SK-N-SH treated with all-trans-retinoic acid at 6 μM for 48 hours (cell line): Measurements from ENCODE around the gene RASAL2.

ENCODE experiments used
- ATAC-seq: fragments of 200-7000 bp; cut with Tn5 transposase; 3 replicates; pipeline ENCODE4 v1.9.1; 2020; ENCODE audit warnings: mild to moderate bottlenecking, moderate library complexity
- ARNTL ChIP-seq: fragments of 450-650 bp; formaldehyde crosslinking; IDR thresholded peaks from 2 replicates; pipeline ENCODE4 v1.5.0; 2020; ENCODE audit warnings: low read depth, mild to moderate bottlenecking, moderate library complexity, borderline replicate concordance
- BACH2 ChIP-seq: fragments of 250-450 bp; sonication (Bioruptor Pico); IDR thresholded peaks from 2 replicates; pipeline ENCODE4 v1.9.0; 2021; ENCODE audit warnings: mild to moderate bottlenecking, borderline replicate concordance
- CSDC2 ChIP-seq: fragments of 250-450 bp; sonication (Bioruptor Pico); IDR thresholded peaks from 2 replicates; pipeline ENCODE4 v1.5.0; 2020; ENCODE audit warnings: mild to moderate bottlenecking, moderate library complexity
- GLIS3 ChIP-seq: fragments of 250-450 bp; sonication (Bioruptor Pico); IDR thresholded peaks from 2 replicates; pipeline ENCODE4 v1.5.0; 2020; ENCODE audit warnings: mild to moderate bottlenecking, moderate library complexity
- ISL1 ChIP-seq: fragments of 250-450 bp; sonication (Bioruptor Pico); IDR thresholded peaks from 2 replicates; pipeline ENCODE4 v2.1.2; 2022; ENCODE audit warnings: mild to moderate bottlenecking, moderate library complexity
- OSR1 ChIP-seq: fragments of 250-450 bp; sonication (Bioruptor Pico); IDR thresholded peaks from 2 replicates; pipeline ENCODE4 v1.8.0; 2022; ENCODE audit warnings: moderate library complexity, mild to moderate bottlenecking, inconsistent platforms
- PPARA ChIP-seq: fragments of 250-450 bp; sonication (Bioruptor Pico); IDR thresholded peaks from 2 replicates; pipeline ENCODE4 v1.5.0; 2020; ENCODE audit warnings: mild to moderate bottlenecking, borderline replicate concordance
- RARB ChIP-seq: fragments of 250-450 bp; sonication (Bioruptor Pico); IDR thresholded peaks from 2 replicates; pipeline ENCODE4 v1.8.0; 2021; ENCODE audit warnings: mild to moderate bottlenecking, moderate library complexity
- SNAI2 ChIP-seq: fragments of 250-450 bp; sonication (Bioruptor Pico); IDR thresholded peaks from 2 replicates; pipeline ENCODE4 v1.5.0; 2020; ENCODE audit warnings: mild to moderate bottlenecking, moderate library complexity
- TCF4 ChIP-seq: fragments of 250-450 bp; sonication (Bioruptor Pico); IDR thresholded peaks from 2 replicates; pipeline ENCODE4 v1.8.0; 2021; ENCODE audit warnings: mild to moderate bottlenecking, moderate library complexity, borderline replicate concordance
- TOX ChIP-seq: fragments of 250-450 bp; sonication (Bioruptor Pico); IDR thresholded peaks from 2 replicates; pipeline ENCODE4 v1.8.0; 2021; ENCODE audit warnings: mild to moderate bottlenecking, moderate library complexity, borderline replicate concordance
- ZC3H10 ChIP-seq: fragments of 250-450 bp; sonication (Bioruptor Pico); IDR thresholded peaks from 2 replicates; pipeline ENCODE4 v1.5.1; 2021; ENCODE audit warnings: mild to moderate bottlenecking, moderate library complexity
- ZFP3 ChIP-seq: fragments of 250-450 bp; sonication (Bioruptor Pico); IDR thresholded peaks from 2 replicates; pipeline ENCODE4 v1.5.0; 2020; ENCODE audit warnings: mild to moderate bottlenecking, moderate library complexity
- ZFP30 ChIP-seq: fragments of 450-650 bp; formaldehyde crosslinking; IDR thresholded peaks from 2 replicates; pipeline ENCODE4 v1.5.0; 2022; ENCODE audit warnings: mild to moderate bottlenecking, moderate library complexity
- ZNF565 ChIP-seq: fragments of 450-650 bp; formaldehyde crosslinking; conservative IDR thresholded peaks from 2 replicates; pipeline ENCODE4 v1.5.0; 2020; ENCODE audit warnings: low read depth, mild to moderate bottlenecking, moderate library complexity
- ZNF70 ChIP-seq: fragments of 450-650 bp; formaldehyde crosslinking; IDR thresholded peaks from 2 replicates; pipeline ENCODE4 v1.5.0; 2020; ENCODE audit warnings: mild to moderate bottlenecking, moderate library complexity
- TF ChIP-seq, protein P1 (sequence below): fragments of 250-450 bp; sonication (Bioruptor Pico); IDR thresholded peaks from 2 replicates; pipeline ENCODE4 v1.8.0; 2020; ENCODE audit warnings: mild to moderate bottlenecking, moderate library complexity, borderline replicate concordance
- TF ChIP-seq, protein P2 (sequence below): fragments of 250-450 bp; sonication (Bioruptor Pico); IDR thresholded peaks from 2 replicates; pipeline ENCODE4 v1.5.1; 2021; ENCODE audit warnings: mild to moderate bottlenecking, moderate library complexity
- TF ChIP-seq, protein P3 (sequence below): fragments of 250-450 bp; sonication (Bioruptor Pico); IDR thresholded peaks from 2 replicates; pipeline ENCODE4 v1.8.0; 2021; ENCODE audit warnings: low read depth, mild to moderate bottlenecking, moderate library complexity, borderline replicate concordance
- TF ChIP-seq, protein P4 (sequence below): fragments of 250-450 bp; sonication (Bioruptor Pico); IDR thresholded peaks from 2 replicates; pipeline ENCODE4 v1.5.1; 2020; ENCODE audit warnings: low read depth, mild to moderate bottlenecking, moderate library complexity

The RASAL2 gene

DNA sequence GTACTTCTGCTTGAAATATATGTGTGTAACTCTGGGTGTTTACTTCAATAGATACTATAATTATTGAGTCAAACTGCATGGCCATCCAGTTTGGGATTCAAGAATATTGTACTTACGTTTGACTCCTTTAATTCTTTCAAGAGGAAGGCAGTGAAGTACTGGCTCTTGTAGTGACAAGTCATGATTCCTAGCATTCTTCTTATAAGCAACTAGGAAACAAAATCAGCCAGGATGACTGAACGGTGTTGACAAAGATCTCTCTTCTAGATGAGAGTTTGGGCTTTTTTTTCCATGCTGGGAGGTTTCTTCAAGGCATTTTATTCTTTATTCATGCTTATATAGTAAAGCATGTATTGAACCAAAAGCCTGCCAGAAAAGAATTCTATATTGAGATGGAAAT, 344.5 kb downstream of the RASAL2 start:
- TF ChIP-seq ZFP3 (CRISPR knock-in tag) (no peak), ARNTL (CRISPR knock-in tag) (no peak), PPARA (CRISPR knock-in tag) (no peak), ZFP30 (CRISPR knock-in tag) (no peak), ZNF565 (CRISPR knock-in tag) (no peak), ZNF70 (CRISPR knock-in tag) (no peak), TCF4 (CRISPR knock-in tag) (no peak), ISL1 (CRISPR knock-in tag) (no peak)
- TF ChIP-seq, protein P1, sequence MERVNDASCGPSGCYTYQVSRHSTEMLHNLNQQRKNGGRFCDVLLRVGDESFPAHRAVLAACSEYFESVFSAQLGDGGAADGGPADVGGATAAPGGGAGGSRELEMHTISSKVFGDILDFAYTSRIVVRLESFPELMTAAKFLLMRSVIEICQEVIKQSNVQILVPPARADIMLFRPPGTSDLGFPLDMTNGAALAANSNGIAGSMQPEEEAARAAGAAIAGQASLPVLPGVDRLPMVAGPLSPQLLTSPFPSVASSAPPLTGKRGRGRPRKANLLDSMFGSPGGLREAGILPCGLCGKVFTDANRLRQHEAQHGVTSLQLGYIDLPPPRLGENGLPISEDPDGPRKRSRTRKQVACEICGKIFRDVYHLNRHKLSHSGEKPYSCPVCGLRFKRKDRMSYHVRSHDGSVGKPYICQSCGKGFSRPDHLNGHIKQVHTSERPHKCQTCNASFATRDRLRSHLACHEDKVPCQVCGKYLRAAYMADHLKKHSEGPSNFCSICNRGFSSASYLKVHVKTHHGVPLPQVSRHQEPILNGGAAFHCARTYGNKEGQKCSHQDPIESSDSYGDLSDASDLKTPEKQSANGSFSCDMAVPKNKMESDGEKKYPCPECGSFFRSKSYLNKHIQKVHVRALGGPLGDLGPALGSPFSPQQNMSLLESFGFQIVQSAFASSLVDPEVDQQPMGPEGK (CRISPR knock-in tag): no peak
- no peak for ATAC-seq

DNA sequence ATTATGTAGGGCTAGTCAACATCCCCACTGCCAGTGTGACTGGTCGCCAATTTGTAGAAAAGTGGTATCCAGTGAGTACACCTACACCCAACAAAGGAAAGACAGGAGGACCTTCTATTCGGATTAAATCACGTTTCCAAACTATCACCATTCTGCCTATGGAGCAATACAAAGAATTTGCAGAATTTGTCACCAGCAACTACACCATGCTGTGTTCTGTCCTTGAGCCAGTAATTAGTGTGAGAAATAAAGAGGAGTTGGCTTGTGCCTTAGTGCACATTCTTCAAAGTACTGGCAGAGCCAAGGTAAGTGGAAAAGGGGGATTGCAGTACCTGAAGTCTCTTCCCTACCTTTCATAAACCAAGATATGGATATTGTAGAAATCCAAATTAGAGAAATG, 349.0 kb downstream of the RASAL2 start:
- no peak for TF ChIP-seq ZNF565 (CRISPR knock-in tag)
- no peak for TF ChIP-seq TCF4 (CRISPR knock-in tag)
- TF ChIP-seq, protein P1 (CRISPR knock-in tag): no peak
- no peak for TF ChIP-seq GLIS3 (CRISPR knock-in tag)
- TF ChIP-seq, protein P2, sequence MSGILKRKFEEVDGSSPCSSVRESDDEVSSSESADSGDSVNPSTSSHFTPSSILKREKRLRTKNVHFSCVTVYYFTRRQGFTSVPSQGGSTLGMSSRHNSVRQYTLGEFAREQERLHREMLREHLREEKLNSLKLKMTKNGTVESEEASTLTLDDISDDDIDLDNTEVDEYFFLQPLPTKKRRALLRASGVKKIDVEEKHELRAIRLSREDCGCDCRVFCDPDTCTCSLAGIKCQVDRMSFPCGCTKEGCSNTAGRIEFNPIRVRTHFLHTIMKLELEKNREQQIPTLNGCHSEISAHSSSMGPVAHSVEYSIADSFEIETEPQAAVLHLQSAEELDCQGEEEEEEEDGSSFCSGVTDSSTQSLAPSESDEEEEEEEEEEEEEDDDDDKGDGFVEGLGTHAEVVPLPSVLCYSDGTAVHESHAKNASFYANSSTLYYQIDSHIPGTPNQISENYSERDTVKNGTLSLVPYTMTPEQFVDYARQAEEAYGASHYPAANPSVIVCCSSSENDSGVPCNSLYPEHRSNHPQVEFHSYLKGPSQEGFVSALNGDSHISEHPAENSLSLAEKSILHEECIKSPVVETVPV (CRISPR knock-in tag): no peak
- TF ChIP-seq ZC3H10: no peak
- TF ChIP-seq OSR1 (CRISPR knock-in tag): no peak
- TF ChIP-seq, protein P3, sequence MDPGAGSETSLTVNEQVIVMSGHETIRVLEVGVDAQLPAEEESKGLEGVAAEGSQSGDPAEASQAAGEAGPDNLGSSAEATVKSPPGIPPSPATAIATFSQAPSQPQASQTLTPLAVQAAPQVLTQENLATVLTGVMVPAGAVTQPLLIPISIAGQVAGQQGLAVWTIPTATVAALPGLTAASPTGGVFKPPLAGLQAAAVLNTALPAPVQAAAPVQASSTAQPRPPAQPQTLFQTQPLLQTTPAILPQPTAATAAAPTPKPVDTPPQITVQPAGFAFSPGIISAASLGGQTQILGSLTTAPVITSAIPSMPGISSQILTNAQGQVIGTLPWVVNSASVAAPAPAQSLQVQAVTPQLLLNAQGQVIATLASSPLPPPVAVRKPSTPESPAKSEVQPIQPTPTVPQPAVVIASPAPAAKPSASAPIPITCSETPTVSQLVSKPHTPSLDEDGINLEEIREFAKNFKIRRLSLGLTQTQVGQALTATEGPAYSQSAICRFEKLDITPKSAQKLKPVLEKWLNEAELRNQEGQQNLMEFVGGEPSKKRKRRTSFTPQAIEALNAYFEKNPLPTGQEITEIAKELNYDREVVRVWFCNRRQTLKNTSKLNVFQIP (CRISPR knock-in tag): no peak
- no peak for TF ChIP-seq SNAI2
- no peak for TF ChIP-seq ARNTL (CRISPR knock-in tag)
- TF ChIP-seq CSDC2 (CRISPR knock-in tag): no peak
- TF ChIP-seq, all 23 proteins: peak for 0
- no peak for ATAC-seq

DNA sequence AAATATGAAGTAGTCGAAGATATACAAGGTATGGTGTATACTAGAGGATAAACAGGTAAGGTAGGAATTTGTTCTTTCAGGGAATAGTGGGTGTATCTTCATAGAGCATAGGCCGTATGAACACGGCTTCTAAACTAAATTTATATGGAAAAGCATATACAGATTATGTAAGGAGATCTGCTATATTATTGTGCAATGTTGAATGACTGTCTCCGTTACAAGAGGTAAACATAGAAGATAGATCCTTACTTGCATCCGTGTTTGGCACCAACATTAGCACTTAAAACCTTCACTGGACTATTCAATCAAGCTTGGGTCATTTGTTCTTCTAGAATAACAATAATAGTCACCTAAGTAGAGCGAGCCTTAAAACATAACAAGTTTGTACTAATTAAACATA, 357.0 kb downstream of the RASAL2 start:
- TF ChIP-seq TCF4 (CRISPR knock-in tag) (no peak), ARNTL (CRISPR knock-in tag) (no peak), ZFP30 (CRISPR knock-in tag) (no peak), BACH2 (CRISPR knock-in tag) (no peak), SNAI2 (no peak), ZNF565 (CRISPR knock-in tag) (no peak), ZNF70 (CRISPR knock-in tag) (no peak), GLIS3 (CRISPR knock-in tag) (no peak), TOX (CRISPR knock-in tag) (no peak), RARB (CRISPR knock-in tag) (no peak)
- TF ChIP-seq, protein P4, sequence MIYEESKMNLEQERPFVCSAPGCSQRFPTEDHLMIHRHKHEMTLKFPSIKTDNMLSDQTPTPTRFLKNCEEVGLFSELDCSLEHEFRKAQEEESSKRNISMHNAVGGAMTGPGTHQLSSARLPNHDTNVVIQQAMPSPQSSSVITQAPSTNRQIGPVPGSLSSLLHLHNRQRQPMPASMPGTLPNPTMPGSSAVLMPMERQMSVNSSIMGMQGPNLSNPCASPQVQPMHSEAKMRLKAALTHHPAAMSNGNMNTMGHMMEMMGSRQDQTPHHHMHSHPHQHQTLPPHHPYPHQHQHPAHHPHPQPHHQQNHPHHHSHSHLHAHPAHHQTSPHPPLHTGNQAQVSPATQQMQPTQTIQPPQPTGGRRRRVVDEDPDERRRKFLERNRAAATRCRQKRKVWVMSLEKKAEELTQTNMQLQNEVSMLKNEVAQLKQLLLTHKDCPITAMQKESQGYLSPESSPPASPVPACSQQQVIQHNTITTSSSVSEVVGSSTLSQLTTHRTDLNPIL (CRISPR knock-in tag): no peak
- TF ChIP-seq, protein P1 (CRISPR knock-in tag): no peak
- TF ChIP-seq, protein P2 (CRISPR knock-in tag): no peak
- ATAC-seq: no peak
